ENCODE data around the gene MMP20. TPM values are rescaled to one million over a fixed set of nuclear protein-coding genes. Genes with fewer than 3 reads are reported as not detected.

MMP20 gene
- total and polyA plus RNA-seq, 2 experiments from 2014 or later, result not detected

GRCh38 chr11:102610200-102610599, 14.9 kb downstream of the MMP20 start:
- Histone ChIP-seq H3K4me2 (no peak overlapping the region), H3K4me1 (ENCODE audit: insufficient read depth) (peaks cover 15% of the 10 kb centered on the region), H3K36me3 (ENCODE audit: insufficient read depth) (no peaks in the 10 kb centered on the region), H4K20me1 (replicated peaks; ENCODE audit: insufficient read depth) (no peaks in the 10 kb centered on the region), H2AFZ (no peak overlapping the region), H3F3A (replicated peaks; ENCODE audit: low read depth) (no peaks in the 10 kb centered on the region), H3K79me2 (replicated peaks; ENCODE audit: insufficient read depth) (no peaks in the 10 kb centered on the region), H3K27ac (ENCODE audit: low read depth) (no peak overlapping the region), H3K27me3 (ENCODE audit: insufficient read depth) (no peaks in the 10 kb centered on the region), H3K4me3 (no peak overlapping the region), H3K9me2 (ENCODE audit: insufficient read depth) (0 out of 2 replicates have a peak, but pooled peaks cover 5% of the 10 kb centered on the region)
- peaks cover 17% of the 10 kb centered on the region for H3K4me1 Mint-ChIP-seq
- TF ChIP-seq STAT1 (IDR thresholded peaks at IDR 0.05; ENCODE audit: unreplicated experiment), result no peak
- no peak for TF ChIP-seq ZNF331 (CRISPR knock-in tag; IDR thresholded peaks at IDR 0.05; ENCODE audit: low read depth)
- TF ChIP-seq, protein P1, sequence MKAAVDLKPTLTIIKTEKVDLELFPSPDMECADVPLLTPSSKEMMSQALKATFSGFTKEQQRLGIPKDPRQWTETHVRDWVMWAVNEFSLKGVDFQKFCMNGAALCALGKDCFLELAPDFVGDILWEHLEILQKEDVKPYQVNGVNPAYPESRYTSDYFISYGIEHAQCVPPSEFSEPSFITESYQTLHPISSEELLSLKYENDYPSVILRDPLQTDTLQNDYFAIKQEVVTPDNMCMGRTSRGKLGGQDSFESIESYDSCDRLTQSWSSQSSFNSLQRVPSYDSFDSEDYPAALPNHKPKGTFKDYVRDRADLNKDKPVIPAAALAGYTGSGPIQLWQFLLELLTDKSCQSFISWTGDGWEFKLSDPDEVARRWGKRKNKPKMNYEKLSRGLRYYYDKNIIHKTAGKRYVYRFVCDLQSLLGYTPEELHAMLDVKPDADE (IDR thresholded peaks at IDR 0.05), result no peak
- no peak for TF ChIP-seq REST (IDR thresholded peaks at IDR 0.05; ENCODE audit: unreplicated experiment)
- TF ChIP-seq ZNF114 (CRISPR knock-in tag; IDR thresholded peaks at IDR 0.05), result no peak
- TF ChIP-seq NANOG (IDR thresholded peaks at IDR 0.05; ENCODE audit: borderline replicate concordance), result no peak
- TF ChIP-seq CREB1 (CRISPR knock-in tag; IDR thresholded peaks at IDR 0.05; ENCODE audit: low read depth), result no peak
- TF ChIP-seq JUNB (IDR thresholded peaks at IDR 0.05; ENCODE audit: unreplicated experiment), result no peak
- TF ChIP-seq, protein P2, sequence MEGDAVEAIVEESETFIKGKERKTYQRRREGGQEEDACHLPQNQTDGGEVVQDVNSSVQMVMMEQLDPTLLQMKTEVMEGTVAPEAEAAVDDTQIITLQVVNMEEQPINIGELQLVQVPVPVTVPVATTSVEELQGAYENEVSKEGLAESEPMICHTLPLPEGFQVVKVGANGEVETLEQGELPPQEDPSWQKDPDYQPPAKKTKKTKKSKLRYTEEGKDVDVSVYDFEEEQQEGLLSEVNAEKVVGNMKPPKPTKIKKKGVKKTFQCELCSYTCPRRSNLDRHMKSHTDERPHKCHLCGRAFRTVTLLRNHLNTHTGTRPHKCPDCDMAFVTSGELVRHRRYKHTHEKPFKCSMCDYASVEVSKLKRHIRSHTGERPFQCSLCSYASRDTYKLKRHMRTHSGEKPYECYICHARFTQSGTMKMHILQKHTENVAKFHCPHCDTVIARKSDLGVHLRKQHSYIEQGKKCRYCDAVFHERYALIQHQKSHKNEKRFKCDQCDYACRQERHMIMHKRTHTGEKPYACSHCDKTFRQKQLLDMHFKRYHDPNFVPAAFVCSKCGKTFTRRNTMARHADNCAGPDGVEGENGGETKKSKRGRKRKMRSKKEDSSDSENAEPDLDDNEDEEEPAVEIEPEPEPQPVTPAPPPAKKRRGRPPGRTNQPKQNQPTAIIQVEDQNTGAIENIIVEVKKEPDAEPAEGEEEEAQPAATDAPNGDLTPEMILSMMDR (conservative IDR thresholded peaks at IDR 0.05; ENCODE audit: low read depth in 2 of 2), result no peak
- TF ChIP-seq EZH2 (IDR thresholded peaks at IDR 0.05; ENCODE audit: low read depth, unreplicated experiment), result no peak
- TF ChIP-seq EZH2phosphoT487 (IDR thresholded peaks at IDR 0.05; ENCODE audit: unreplicated experiment), result no peak
- no peak for TF ChIP-seq POLR2AphosphoS5 (IDR thresholded peaks at IDR 0.05; ENCODE audit: low read depth)
- TF ChIP-seq, protein P3, sequence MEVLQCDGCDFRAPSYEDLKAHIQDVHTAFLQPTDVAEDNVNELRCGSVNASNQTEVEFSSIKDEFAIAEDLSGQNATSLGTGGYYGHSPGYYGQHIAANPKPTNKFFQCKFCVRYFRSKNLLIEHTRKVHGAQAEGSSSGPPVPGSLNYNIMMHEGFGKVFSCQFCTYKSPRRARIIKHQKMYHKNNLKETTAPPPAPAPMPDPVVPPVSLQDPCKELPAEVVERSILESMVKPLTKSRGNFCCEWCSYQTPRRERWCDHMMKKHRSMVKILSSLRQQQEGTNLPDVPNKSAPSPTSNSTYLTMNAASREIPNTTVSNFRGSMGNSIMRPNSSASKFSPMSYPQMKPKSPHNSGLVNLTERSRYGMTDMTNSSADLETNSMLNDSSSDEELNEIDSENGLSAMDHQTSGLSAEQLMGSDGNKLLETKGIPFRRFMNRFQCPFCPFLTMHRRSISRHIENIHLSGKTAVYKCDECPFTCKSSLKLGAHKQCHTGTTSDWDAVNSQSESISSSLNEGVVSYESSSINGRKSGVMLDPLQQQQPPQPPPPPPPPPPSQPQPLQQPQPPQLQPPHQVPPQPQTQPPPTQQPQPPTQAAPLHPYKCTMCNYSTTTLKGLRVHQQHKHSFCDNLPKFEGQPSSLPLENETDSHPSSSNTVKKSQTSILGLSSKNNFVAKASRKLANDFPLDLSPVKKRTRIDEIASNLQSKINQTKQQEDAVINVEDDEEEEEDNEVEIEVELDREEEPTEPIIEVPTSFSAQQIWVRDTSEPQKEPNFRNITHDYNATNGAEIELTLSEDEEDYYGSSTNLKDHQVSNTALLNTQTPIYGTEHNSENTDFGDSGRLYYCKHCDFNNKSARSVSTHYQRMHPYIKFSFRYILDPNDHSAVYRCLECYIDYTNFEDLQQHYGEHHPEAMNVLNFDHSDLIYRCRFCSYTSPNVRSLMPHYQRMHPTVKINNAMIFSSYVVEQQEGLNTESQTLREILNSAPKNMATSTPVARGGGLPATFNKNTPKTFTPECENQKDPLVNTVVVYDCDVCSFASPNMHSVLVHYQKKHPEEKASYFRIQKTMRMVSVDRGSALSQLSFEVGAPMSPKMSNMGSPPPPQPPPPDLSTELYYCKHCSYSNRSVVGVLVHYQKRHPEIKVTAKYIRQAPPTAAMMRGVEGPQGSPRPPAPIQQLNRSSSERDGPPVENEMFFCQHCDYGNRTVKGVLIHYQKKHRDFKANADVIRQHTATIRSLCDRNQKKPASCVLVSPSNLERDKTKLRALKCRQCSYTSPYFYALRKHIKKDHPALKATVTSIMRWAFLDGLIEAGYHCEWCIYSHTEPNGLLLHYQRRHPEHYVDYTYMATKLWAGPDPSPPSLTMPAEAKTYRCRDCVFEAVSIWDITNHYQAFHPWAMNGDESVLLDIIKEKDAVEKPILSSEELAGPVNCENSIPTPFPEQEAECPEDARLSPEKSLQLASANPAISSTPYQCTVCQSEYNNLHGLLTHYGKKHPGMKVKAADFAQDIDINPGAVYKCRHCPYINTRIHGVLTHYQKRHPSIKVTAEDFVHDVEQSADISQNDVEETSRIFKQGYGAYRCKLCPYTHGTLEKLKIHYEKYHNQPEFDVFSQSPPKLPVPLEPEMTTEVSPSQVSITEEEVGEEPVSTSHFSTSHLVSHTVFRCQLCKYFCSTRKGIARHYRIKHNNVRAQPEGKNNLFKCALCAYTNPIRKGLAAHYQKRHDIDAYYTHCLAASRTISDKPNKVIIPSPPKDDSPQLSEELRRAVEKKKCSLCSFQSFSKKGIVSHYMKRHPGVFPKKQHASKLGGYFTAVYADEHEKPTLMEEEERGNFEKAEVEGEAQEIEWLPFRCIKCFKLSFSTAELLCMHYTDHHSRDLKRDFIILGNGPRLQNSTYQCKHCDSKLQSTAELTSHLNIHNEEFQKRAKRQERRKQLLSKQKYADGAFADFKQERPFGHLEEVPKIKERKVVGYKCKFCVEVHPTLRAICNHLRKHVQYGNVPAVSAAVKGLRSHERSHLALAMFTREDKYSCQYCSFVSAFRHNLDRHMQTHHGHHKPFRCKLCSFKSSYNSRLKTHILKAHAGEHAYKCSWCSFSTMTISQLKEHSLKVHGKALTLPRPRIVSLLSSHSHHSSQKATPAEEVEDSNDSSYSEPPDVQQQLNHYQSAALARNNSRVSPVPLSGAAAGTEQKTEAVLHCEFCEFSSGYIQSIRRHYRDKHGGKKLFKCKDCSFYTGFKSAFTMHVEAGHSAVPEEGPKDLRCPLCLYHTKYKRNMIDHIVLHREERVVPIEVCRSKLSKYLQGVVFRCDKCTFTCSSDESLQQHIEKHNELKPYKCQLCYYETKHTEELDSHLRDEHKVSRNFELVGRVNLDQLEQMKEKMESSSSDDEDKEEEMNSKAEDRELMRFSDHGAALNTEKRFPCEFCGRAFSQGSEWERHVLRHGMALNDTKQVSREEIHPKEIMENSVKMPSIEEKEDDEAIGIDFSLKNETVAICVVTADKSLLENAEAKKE (CRISPR knock-in tag; IDR thresholded peaks at IDR 0.05), result no peak
- H3K9me3 Mint-ChIP-seq, result no peaks in the 10 kb centered on the region
- no peak overlapping the region for H3K4me3 Mint-ChIP-seq
- no peak overlapping the region for H3K27ac Mint-ChIP-seq
- no peak for ATAC-seq
- H3K36me3 Mint-ChIP-seq (ENCODE audit: low read depth), result no peaks in the 10 kb centered on the region
- no peak for DNase-seq (ENCODE audit: low spot score)
- peaks cover 7% of the 10 kb centered on the region for H3K27me3 Mint-ChIP-seq (ENCODE audit: insufficient read depth, low read depth, poor library complexity)
